ENCODE data around the gene NFKB1. TPM values are rescaled to one million over a fixed set of nuclear protein-coding genes. Genes with fewer than 3 reads are reported as not detected.

The NFKB1 gene
- total and polyA plus RNA-seq, 2 donors (not counting 1 experiment from before 2014, with no cell fraction given): 20.9 to 32.5 TPM

GRCh38 chr4:102599886-102600285 lies 98.7 kb downstream of the NFKB1 start:
- Histone ChIP-seq H3K9me3 (ENCODE audit: control insufficient read depth, insufficient read depth, low read depth, low read length) (no peaks in the 10 kb centered on the region), H3K4me3 (replicated peaks in 1 of 4; ENCODE audit: control extremely low read depth in 1 of 4, insufficient read depth in 1 of 4, low read depth in 3 of 4, low read length in 4 of 4) (no peak overlapping the region), H3K4me1 (ENCODE audit: control insufficient read depth, extremely low read depth, insufficient read depth, low read length) (no peaks in the 10 kb centered on the region), H2AFZ (ENCODE audit: low read length) (no peak overlapping the region), H3K79me2 (ENCODE audit: control insufficient read depth, insufficient read depth, low read length) (no peaks in the 10 kb centered on the region), H3K27ac (ENCODE audit: insufficient read depth, low read length) (no peak overlapping the region), H4K20me1 (ENCODE audit: control insufficient read depth, extremely low read depth, insufficient read depth, low read length) (no peaks in the 10 kb centered on the region), H3K4me2 (ENCODE audit: extremely low read depth, insufficient read depth, low read length) (no peak overlapping the region), H3K9ac (ENCODE audit: insufficient read depth, low read length) (no peak overlapping the region), H3K36me3 (ENCODE audit: control insufficient read depth, insufficient read depth, low read length) (peaks cover 4% of the 10 kb centered on the region), H3K27me3 (ENCODE audit: control insufficient read depth, insufficient read depth, low read length) (no peaks in the 10 kb centered on the region)
- TF ChIP-seq EZH2 (IDR thresholded peaks at IDR 0.05; ENCODE audit: low read length, missing control alignments): no peak
- no peak for TF ChIP-seq CTCF (conservative IDR thresholded peaks at IDR 0.05 in 1 of 2, IDR thresholded peaks at IDR 0.05 in 1 of 2; ENCODE audit: low read depth in 1 of 2, low read length in 2 of 2)
- DNase-seq (ENCODE audit: low read depth in 2 of 2): no peak

DNA sequence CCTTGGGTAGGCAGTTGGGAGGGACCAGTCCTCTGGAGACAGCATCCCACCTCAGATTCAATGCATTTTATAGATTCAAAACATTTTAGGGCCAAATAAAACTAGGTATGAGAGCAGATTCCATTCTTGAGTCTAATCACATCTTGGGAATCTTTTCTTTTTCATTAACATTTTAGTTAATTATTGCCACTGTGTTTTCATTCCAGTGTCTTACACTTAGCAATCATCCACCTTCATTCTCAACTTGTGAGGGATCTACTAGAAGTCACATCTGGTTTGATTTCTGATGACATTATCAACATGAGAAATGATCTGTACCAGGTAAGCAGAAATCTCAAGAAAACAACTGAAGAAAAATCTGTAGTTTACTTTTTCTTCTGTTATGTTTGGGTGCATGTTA lies 99.5 kb downstream of the NFKB1 start:
- Histone ChIP-seq H2AFZ (ENCODE audit: low read length) (no peak overlapping the region), H3K4me2 (ENCODE audit: extremely low read depth, insufficient read depth, low read length) (no peak overlapping the region), H3K36me3 (ENCODE audit: control insufficient read depth, insufficient read depth, low read length) (peaks cover 4% of the 10 kb centered on the region), H3K27me3 (ENCODE audit: control insufficient read depth, insufficient read depth, low read length) (no peaks in the 10 kb centered on the region), H4K20me1 (ENCODE audit: control insufficient read depth, extremely low read depth, insufficient read depth, low read length) (no peaks in the 10 kb centered on the region), H3K4me1 (ENCODE audit: control insufficient read depth, extremely low read depth, insufficient read depth, low read length) (no peaks in the 10 kb centered on the region), H3K79me2 (ENCODE audit: control insufficient read depth, insufficient read depth, low read length) (no peaks in the 10 kb centered on the region), H3K9me3 (ENCODE audit: control insufficient read depth, insufficient read depth, low read depth, low read length) (no peaks in the 10 kb centered on the region), H3K9ac (ENCODE audit: insufficient read depth, low read length) (no peak overlapping the region), H3K4me3 (replicated peaks in 1 of 4; ENCODE audit: control extremely low read depth in 1 of 4, insufficient read depth in 1 of 4, low read depth in 3 of 4, low read length in 4 of 4) (no peak overlapping the region), H3K27ac (ENCODE audit: insufficient read depth, low read length) (no peak overlapping the region)
- no peak for DNase-seq (ENCODE audit: low read depth in 2 of 2)
- TF ChIP-seq CTCF (conservative IDR thresholded peaks at IDR 0.05 in 1 of 2, IDR thresholded peaks at IDR 0.05 in 1 of 2; ENCODE audit: low read depth in 1 of 2, low read length in 2 of 2) (no peak), EZH2 (IDR thresholded peaks at IDR 0.05; ENCODE audit: low read length, missing control alignments) (no peak)

DNA sequence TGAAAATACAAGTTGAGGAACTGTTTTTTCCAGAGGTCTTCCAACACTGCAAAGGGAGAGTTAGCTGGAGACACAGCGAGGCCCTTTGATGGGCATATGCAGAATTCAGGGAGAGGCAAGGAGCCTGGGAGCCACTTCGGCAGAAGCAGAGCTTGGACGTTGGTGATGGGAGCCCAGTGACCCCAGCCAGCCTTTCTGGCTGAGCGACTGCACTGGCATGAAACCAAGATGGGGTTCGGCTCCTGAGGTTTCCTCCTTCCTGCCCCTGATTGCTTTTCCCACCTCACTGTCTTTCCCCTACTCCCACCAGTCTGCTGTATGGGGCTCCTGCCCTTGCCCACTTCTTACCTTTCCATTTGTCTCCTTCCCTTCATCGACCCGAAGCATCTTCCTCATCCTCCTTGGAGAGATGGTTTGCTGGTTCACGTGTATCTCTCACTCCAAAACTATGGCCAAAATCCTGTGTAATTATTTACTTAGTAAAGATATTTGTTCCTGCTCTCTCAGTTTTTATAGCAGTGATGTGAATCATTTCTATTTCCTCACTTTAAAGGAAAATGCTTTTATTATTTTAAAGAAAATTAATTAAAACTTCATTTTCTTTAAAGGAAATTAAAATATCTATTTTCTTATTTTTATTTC lies 100.5 kb downstream of the NFKB1 start:
- peaks cover 4% of the 10 kb centered on the region for H3K36me3 ChIP-seq (ENCODE audit: control insufficient read depth, insufficient read depth, low read length)
- H3K27me3 ChIP-seq (ENCODE audit: control insufficient read depth, insufficient read depth, low read length): no peaks in the 10 kb centered on the region
- H3K9ac ChIP-seq (ENCODE audit: insufficient read depth, low read length): no peak overlapping the region
- no peak overlapping the region for H2AFZ ChIP-seq (ENCODE audit: low read length)
- H4K20me1 ChIP-seq (ENCODE audit: control insufficient read depth, extremely low read depth, insufficient read depth, low read length): no peaks in the 10 kb centered on the region
- no peak for DNase-seq (ENCODE audit: low read depth in 2 of 2)
- no peaks in the 10 kb centered on the region for H3K4me1 ChIP-seq (ENCODE audit: control insufficient read depth, extremely low read depth, insufficient read depth, low read length)
- H3K9me3 ChIP-seq (ENCODE audit: control insufficient read depth, insufficient read depth, low read depth, low read length): no peaks in the 10 kb centered on the region
- H3K4me2 ChIP-seq (ENCODE audit: extremely low read depth, insufficient read depth, low read length): no peak overlapping the region
- no peak overlapping the region for H3K27ac ChIP-seq (ENCODE audit: insufficient read depth, low read length)
- no peaks in the 10 kb centered on the region for H3K79me2 ChIP-seq (ENCODE audit: control insufficient read depth, insufficient read depth, low read length)
- H3K4me3 ChIP-seq (replicated peaks in 1 of 4; ENCODE audit: control extremely low read depth in 1 of 4, insufficient read depth in 1 of 4, low read depth in 3 of 4, low read length in 4 of 4): no peak overlapping the region
- no peak for TF ChIP-seq CTCF (conservative IDR thresholded peaks at IDR 0.05 in 1 of 2, IDR thresholded peaks at IDR 0.05 in 1 of 2; ENCODE audit: low read depth in 1 of 2, low read length in 2 of 2)
- TF ChIP-seq EZH2 (IDR thresholded peaks at IDR 0.05; ENCODE audit: low read length, missing control alignments): no peak
